OCI-LY7 (cell line): Measurements from ENCODE around the gene MAVS.

Experiments used
- EZH2phosphoT487 ChIP-seq: fragments of 200-600 bp; sonication (generic); IDR thresholded peaks from 2 replicates; pipeline ENCODE4 v1.6.1; 2018; ENCODE audit warnings: low read depth, borderline replicate concordance, mild to moderate bottlenecking, mixed run types, antibody characterized with exemption, low read length, moderate library complexity, mixed read lengths
- TF ChIP-seq, protein P1 (sequence below): fragments of 200-600 bp; sonication (generic); conservative IDR thresholded peaks from 2 replicates; pipeline ENCODE4 v1.5.1; 2014; ENCODE audit warnings: mild to moderate bottlenecking, antibody characterized with exemption, low read length, moderate library complexity, mixed read lengths

DNA sequence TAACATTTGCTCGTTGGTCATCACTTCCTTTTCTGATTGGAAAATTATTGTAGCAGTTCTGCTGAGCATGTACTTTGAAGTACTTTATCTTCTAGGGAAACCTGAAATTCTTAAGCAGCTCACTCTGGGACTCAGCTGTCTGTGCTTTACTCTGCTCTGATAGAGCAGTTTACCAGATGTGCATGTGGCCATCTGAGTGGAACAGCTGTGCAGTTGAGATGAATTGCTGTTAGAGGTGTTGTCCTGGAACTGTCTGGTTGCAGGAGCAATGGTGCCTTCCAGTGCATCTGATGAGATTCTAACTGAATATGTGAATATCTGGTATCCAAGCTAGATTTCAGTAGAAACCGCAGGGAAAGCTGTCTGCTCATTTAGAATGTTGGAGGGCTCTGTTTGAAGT lies 69.7 kb downstream of the MAVS start:
- TF ChIP-seq, protein P1, sequence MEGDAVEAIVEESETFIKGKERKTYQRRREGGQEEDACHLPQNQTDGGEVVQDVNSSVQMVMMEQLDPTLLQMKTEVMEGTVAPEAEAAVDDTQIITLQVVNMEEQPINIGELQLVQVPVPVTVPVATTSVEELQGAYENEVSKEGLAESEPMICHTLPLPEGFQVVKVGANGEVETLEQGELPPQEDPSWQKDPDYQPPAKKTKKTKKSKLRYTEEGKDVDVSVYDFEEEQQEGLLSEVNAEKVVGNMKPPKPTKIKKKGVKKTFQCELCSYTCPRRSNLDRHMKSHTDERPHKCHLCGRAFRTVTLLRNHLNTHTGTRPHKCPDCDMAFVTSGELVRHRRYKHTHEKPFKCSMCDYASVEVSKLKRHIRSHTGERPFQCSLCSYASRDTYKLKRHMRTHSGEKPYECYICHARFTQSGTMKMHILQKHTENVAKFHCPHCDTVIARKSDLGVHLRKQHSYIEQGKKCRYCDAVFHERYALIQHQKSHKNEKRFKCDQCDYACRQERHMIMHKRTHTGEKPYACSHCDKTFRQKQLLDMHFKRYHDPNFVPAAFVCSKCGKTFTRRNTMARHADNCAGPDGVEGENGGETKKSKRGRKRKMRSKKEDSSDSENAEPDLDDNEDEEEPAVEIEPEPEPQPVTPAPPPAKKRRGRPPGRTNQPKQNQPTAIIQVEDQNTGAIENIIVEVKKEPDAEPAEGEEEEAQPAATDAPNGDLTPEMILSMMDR, result no peak
- no peak for TF ChIP-seq EZH2phosphoT487
